Esophagus squamous epithelium (tissue), 5 donors: ENCODE results near the gene GRK2. TPM values are rescaled to one million over a fixed set of nuclear protein-coding genes. Genes with fewer than 3 reads are reported as not detected.

ENCODE experiments used
- DNase-seq: peaks from one replicate; lab custom pipeline; 2025; lab: John Stamatoyannopoulos, UW
- H3K27ac ChIP-seq, 4 donors: fragments of 200-600 bp; sonication (generic); one replicate each; pipeline ENCODE4 v1.5.1; 2016 to 2019; ENCODE audit warnings: mild to moderate bottlenecking in 1 of 4
- H3K27me3 ChIP-seq, 4 donors: fragments of 200-600 bp; sonication (generic); 1 replicate in 3 of 4; 2 replicates in 1 of 4; pipeline versions ENCODE4 v1.5.1 to v1.6.0; 2017 to 2021; ENCODE audit warnings: antibody characterized with exemption in 1 of 4
- H3K36me3 ChIP-seq, 3 donors: fragments of 200-600 bp; sonication (generic); one replicate each; pipeline ENCODE4 v1.5.1; 2016 to 2019
- H3K4me1 ChIP-seq, 3 donors: fragments of 200-600 bp; sonication (generic); one replicate each; pipeline ENCODE4 v1.5.1; 2017 to 2019
- H3K4me3 ChIP-seq, 4 donors: fragments of 200-600 bp; sonication (generic); 1 replicate in 3 of 4; 2 replicates in 1 of 4; pipeline ENCODE4 v1.5.1; 2016 to 2019; ENCODE audit warnings: mild to moderate bottlenecking in 2 of 4, moderate library complexity in 1 of 4
- H3K9me3 ChIP-seq, 3 donors: fragments of 200-600 bp; sonication (generic); one replicate each; pipeline ENCODE4 v1.5.1; 2016 to 2019
- CTCF ChIP-seq, 6 experiments: fragments of 450-650 bp in 4 of 6; fragments of 200-600 bp in 2 of 6; sonication (generic) in 2 of 6; IDR thresholded peaks; one replicate each; pipeline ENCODE4 v1.5.1; 2016 to 2019; ENCODE audit warnings: antibody characterized with exemption in 6 of 6, mild to moderate bottlenecking in 4 of 6, moderate library complexity in 4 of 6
- POLR2A ChIP-seq, 4 donors: fragments of 450-650 bp; IDR thresholded peaks; one replicate each; pipeline ENCODE4 v1.6.1; 2017; ENCODE audit warnings: antibody characterized with exemption in 4 of 4, mild to moderate bottlenecking in 4 of 4, moderate library complexity in 3 of 4
- WGBS, 2 donors: methylation state at CpG; one replicate each; pipeline ENCODE4 v1.1.5; 2018; 5-methylcytosine and 5-hydroxymethylcytosine counted together
- intact Hi-C: fragments of 100-400 bp; cut with DNase I; formaldehyde crosslinking; loops from one replicate; pipeline ENCODE4 v1.15.0; 2022
- total RNA-seq, 4 donors: library from RNA; depleted of rRNA; stranded (reverse); fragments of >200 nt; gene quantifications; one replicate each; pipeline ENCODE4 v1.1.0, GENCODE V29; 2016
- donor health status: DM: yes; HTN: yes; CAD: no.

GRK2 gene
- total RNA-seq, 4 donors from 2014 or later = 54.1 to 93.2 (median 68.5) TPM

GRCh38 chr11:67332081-67332691 is 65.9 kb downstream of the GRK2 start:
- H3K9me3 ChIP-seq = no peaks in the 10 kb centered on the region
- DNase-seq = no peak
- peaks cover 4 to 10% (median 6%) of the 10 kb centered on the region in 3 donors for H3K4me1 ChIP-seq
- peak overlapping the region in 2 of 4 donors; percentile 9 to 30 for H3K27ac ChIP-seq
- peaks cover 0 to 21% (median 0%) of the 10 kb centered on the region in 3 donors for H3K36me3 ChIP-seq
- no peak for TF ChIP-seq POLR2A (IDR thresholded peaks at IDR 0.05)
- no peak for TF ChIP-seq CTCF (IDR thresholded peaks at IDR 0.05)
- H3K4me3 ChIP-seq = no peak overlapping the region
- H3K27me3 ChIP-seq = no peaks in the 10 kb centered on the region
- intact Hi-C loops = no loop called here
- 68 to 74% methylated on average over 5 to 6 of the region's 6 CpGs for WGBS, 2 donors

Other genes with a start within 250 kb of the GRK2 start
- 1 to 10 TPM in 2 of 4 donors, under 1 TPM in 2; 0.76 to 1.7 (median 0.99) TPM for gene SYT12, start 243.3 kb upstream of the GRK2 start, total RNA-seq
- 100 to 1,000 TPM; 122 to 219 (median 169) TPM for gene RHOD, start 209.6 kb upstream of the GRK2 start, total RNA-seq
- 10 to 100 TPM; 33.4 to 84.7 (median 64.8) TPM for gene KDM2A, start 147.2 kb upstream of the GRK2 start, total RNA-seq
- 10 to 100 TPM; 27.4 to 50.6 (median 41.6) TPM for gene ANKRD13D, start 22.8 kb downstream of the GRK2 start, total RNA-seq
- gene SSH3, start 37.1 kb downstream of the GRK2 start, total RNA-seq = 10 to 100 TPM; 51.4 to 78.4 (median 64.8) TPM
- 100 to 1,000 TPM in 1 of 4 donors, 10 to 100 TPM in 3; 62.6 to 113 (median 74.7) TPM for gene POLD4, start 87.1 kb downstream of the GRK2 start, total RNA-seq
- gene CLCF1, start 107.1 kb downstream of the GRK2 start, total RNA-seq = 1 to 10 TPM; 2.3 to 6.8 (median 2.7) TPM
- gene RAD9A, start 125.5 kb downstream of the GRK2 start, total RNA-seq = 10 to 100 TPM; 10.6 to 18.3 (median 12.7) TPM
- 100 to 1,000 TPM; 146 to 202 (median 185) TPM for gene PPP1CA, start 135.4 kb downstream of the GRK2 start, total RNA-seq
- 1 to 10 TPM; 1.7 to 7.2 (median 3.5) TPM for gene TBC1D10C, start 137.6 kb downstream of the GRK2 start, total RNA-seq
- under 1 TPM; 0.09 to 0.76 (median 0.25) TPM for gene CARNS1, start 149.2 kb downstream of the GRK2 start, total RNA-seq
- gene RPS6KB2, start 162.0 kb downstream of the GRK2 start, total RNA-seq = 100 to 1,000 TPM in 3 of 4 donors, 10 to 100 TPM in 1; 67.5 to 121 (median 113) TPM
- gene PTPRCAP, start 171.2 kb downstream of the GRK2 start, total RNA-seq = 10 to 100 TPM in 1 of 4 donors, 1 to 10 TPM in 3; 5.9 to 14.1 (median 6.8) TPM
- gene CORO1B, start 177.0 kb downstream of the GRK2 start, total RNA-seq = 100 to 1,000 TPM in 1 of 4 donors, 10 to 100 TPM in 3; 52.2 to 122 (median 57.6) TPM
- gene GPR152, start 186.3 kb downstream of the GRK2 start, total RNA-seq = not detected
- gene CABP4, start 188.9 kb downstream of the GRK2 start, total RNA-seq = under 1 TPM in 1 of 4 donors, not detected in 3; 0.38 TPM
- gene TMEM134, start 202.8 kb downstream of the GRK2 start, total RNA-seq = 100 to 1,000 TPM; 109 to 205 (median 145) TPM
- gene AIP, start 216.6 kb downstream of the GRK2 start, total RNA-seq = 10 to 100 TPM; 16.8 to 63.3 (median 28.3) TPM
- 10 to 100 TPM; 24.5 to 35.9 (median 28.7) TPM for gene PITPNM1, start 238.9 kb downstream of the GRK2 start, total RNA-seq
- 10 to 100 TPM; 32.0 to 55.2 (median 38.1) TPM for gene CDK2AP2, start 241.7 kb downstream of the GRK2 start, total RNA-seq